SU-DHL-6 (cell line): ENCODE results near the gene CRMP1.

Experiments
- CTCF ChIP-seq: fragments of 200-600 bp; sonication (generic); IDR thresholded peaks from one replicate; pipeline ENCODE4 v1.5.1; 2017; ENCODE audit warnings: antibody characterized with exemption, mild to moderate bottlenecking, low read length, moderate library complexity; ENCODE audit not compliant: insufficient read depth, poor library complexity, severe bottlenecking
- EZH2phosphoT487 ChIP-seq: fragments of 200-600 bp; sonication (generic), shearing (Covaris generic); conservative IDR thresholded peaks from 2 replicates; pipeline ENCODE4 v1.6.1; 2018; ENCODE audit warnings: mild to moderate bottlenecking, antibody characterized with exemption, low read length, moderate library complexity, mixed read lengths

- TF ChIP-seq CTCF, result no peak
- TF ChIP-seq EZH2phosphoT487, result no peak
Measured at GRCh38 chr4:5913454-5913853, 20.6 kb upstream of the CRMP1 start.
